GM21515 (cell line): ENCODE measurements around the gene KAZALD1.

Source experiments
- ATAC-seq: cut with Tn5 transposase; IDR thresholded peaks from one replicate; pipeline ENCODE4 v1.9.1; 2021; ENCODE audit not compliant: unreplicated experiment

The KAZALD1 gene

GRCh38 chr10:101047961-101048892 lies 13.6 kb upstream of the KAZALD1 start:
- ATAC-seq: no peak

- no peak for ATAC-seq
Measured at GRCh38 chr10:101050208-101051069, 11.3 kb upstream of the KAZALD1 start.

- no peak for ATAC-seq
Measured at GRCh38 chr10:101052285-101052684, 9.5 kb upstream of the KAZALD1 start.

- no peak for ATAC-seq
Measured at GRCh38 chr10:101053516-101053915, 8.3 kb upstream of the KAZALD1 start.

DNA sequence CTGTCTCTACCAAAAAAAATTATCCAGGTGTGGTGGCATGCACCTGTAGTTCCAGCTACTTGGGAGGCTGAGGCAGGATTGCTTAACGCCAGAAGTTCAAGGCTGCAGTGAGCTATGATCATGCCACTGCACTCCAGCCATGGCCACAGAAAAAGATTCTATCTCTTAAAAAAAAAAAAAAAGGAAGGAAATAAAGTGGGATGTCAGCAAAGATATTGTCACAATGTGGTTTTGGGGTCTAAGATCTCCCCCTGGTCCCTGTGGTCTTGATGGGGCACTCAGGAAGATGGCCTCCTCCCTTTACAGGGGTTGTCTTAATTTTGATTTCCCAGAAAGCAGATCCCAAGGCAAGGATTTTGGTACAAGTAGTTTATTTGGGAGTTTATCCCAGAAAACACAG lies 7.4 kb upstream of the KAZALD1 start:
- no peak for ATAC-seq

DNA sequence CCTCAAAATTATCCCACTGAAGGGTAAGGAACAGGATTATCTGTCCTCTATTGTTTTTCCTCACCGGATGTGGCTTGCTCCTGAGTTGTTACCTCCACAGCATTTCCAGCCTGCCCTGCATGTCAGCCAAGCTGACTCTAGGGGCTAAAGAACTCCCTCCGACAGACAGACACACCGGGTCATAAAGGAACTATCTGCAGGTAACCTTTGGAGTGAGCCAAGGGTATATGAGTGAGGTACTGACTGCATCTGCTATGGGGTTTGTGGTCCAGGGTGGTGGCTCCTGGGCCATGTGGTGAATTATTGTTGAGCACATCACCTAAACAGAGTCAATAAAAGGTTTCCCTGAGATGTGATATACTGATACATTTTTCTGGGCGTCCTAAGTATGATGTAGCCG lies 6.9 kb upstream of the KAZALD1 start:
- ATAC-seq: no peak

- no peak for ATAC-seq
Measured at GRCh38 chr10:101055411-101055810, 6.4 kb upstream of the KAZALD1 start.

DNA sequence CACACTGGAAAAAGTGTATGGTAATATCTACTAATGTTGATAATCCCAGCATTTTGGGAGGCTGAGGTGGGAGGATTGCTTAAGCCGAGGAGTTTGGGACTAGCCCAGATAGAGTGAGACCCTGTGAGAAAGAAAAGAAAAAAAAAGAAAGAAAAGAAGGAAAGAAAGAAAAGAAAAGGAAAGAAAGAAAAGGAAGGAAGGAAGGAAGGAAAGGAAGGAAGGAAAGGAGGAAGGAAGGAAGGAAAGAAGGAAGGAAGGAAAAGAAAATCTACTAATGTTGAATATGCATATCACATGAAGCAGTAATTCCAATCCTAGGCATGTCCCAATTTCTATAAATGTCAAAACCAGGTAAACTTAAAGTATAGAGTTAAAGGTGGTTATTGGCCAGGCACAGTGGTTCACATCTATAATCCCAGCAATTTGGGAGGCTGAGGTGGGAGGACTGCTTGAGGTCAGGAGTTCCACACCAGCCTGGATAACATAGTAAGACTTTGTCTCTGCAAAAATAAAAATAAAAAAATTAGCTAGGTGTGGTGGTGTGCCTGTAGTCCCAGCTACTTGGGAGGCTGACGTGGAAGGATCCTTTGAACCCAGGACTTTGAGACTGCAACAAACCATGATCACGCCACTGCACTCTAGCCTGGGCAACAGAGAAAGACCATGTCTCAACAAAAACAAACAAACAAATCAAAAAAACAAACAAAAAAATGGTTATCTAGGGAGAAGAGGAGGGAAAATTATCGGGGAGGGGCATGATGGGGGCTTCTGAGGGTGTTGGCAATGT lies 5.2 kb upstream of the KAZALD1 start:
- no peak for ATAC-seq

DNA sequence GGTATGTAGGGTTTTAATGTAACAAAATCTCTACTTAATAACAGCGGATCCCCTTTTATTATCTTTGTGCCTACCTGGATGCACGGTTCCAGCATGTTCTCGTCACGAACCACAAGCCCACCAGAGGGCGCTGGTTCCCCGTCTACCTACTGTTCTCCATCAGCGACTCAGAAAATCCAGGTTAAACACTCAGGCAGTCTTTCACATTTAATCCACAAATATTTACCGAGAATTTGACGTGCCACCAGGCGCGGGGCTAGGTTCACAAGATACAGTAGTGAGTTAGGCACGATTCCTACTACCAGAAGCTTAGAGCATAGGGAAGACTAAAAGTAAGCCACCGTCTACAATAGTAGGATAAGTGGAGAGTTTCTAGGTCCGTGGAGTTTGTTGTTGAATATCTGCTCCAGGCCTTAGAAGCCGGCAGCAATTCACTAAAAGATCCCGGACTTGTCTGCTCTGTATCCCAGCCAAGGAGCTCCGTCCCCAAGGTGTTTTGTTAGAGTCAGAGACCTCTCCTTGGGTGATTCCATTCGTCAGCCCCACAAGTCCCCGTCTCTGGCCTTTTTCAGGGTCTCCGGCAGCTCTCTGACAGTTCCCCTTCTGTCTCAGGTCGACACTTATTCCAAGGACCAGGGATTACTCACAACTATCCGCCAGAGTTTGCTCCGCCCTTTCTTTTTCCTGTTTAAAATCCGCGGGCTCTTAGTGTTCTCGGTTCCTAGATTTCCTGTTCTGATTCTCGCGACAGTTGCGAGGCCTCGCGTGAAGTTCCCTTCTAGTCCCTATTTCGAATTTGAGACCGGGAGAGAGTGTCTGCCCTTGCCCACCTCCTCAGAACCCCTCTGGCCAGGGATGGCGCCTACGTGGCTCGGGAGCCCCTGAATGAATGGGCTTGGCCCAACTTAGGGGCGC lies 1.5 kb upstream of the KAZALD1 start:
- peak; percentile 46 for ATAC-seq

DNA sequence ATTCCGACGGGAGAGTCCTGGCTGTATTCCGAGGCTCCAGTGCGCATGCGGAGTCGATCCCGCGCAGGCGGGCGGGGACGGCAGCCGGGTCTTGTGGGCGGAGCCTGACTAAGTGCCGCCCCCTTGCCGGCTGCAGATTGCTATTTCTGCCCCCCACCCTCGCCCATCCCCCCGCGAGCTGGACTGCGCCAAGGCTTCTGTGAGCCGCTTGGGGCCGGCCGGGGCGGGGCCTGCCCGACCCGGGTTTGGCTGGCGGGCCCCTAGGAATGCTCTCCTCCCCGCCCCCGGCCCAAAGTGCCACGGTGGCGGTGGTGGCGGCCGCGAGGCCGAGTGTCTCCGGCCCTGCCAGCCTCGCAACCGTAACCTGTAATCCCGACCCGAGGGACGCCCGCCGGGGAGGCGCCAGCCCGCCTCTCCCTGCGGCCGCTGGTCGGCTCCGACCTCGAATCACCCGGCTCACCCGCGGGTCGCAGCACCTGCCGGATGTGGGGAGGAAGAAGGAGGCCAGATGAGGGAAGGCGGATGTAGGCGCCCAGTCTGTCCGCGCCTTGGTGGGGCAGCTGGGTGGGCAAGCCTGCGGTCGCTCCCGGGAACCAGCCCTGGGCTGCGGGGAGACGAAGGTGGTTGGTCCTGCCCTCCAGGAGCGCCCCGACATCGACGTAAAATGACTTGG lies 702 bp upstream of the KAZALD1 start:
- ATAC-seq: peak; percentile 53

DNA sequence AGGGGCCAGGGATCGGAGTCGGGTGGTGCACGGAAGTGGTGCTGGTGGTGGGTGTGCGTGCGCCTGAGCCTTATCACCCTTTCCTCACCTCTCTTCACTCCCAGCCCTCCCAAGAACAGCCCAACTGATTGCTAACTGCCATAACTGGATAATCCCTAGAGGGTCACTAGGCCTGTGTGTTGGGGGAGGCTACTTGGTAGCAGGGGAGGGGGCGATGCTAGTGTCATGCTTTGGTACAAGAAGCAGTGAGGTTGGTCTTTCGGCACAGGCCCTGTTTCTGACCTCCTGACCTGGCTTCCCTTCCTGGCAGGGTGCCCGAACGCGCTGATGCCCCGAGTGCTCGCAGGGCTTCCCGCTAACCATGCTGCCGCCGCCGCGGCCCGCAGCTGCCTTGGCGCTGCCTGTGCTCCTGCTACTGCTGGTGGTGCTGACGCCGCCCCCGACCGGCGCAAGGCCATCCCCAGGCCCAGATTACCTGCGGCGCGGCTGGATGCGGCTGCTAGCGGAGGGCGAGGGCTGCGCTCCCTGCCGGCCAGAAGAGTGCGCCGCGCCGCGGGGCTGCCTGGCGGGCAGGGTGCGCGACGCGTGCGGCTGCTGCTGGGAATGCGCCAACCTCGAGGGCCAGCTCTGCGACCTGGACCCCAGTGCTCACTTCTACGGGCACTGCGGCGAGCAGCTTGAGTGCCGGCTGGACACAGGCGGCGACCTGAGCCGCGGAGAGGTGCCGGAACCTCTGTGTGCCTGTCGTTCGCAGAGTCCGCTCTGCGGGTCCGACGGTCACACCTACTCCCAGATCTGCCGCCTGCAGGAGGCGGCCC lies 652 bp downstream of the KAZALD1 start:
- ATAC-seq: no peak

- ATAC-seq: no peak
Measured at GRCh38 chr10:101063050-101063525, 1.3 kb downstream of the KAZALD1 start.

GRCh38 chr10:101063548-101064414 lies 2.0 kb downstream of the KAZALD1 start:
- ATAC-seq: no peak

DNA sequence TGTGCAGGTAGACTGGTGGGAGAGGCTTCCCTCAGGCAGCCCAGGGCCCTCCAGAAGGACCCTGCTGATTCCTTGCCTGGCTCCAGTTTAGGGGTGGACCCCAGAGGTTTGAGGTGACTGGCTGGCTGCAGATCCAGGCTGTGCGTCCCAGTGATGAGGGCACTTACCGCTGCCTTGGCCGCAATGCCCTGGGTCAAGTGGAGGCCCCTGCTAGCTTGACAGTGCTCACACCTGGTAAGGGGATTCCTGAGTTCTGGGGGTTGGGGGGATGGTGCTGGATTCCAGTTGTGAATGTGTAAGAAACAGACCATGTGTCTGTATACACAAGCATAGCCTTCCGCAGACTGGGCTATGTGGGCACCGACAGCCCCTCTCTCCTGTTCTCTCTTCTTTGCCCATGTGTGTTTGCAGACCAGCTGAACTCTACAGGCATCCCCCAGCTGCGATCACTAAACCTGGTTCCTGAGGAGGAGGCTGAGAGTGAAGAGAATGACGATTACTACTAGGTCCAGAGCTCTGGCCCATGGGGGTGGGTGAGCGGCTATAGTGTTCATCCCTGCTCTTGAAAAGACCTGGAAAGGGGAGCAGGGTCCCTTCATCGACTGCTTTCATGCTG lies 2.7 kb downstream of the KAZALD1 start:
- no peak for ATAC-seq

GRCh38 chr10:101065481-101066145 lies 3.8 kb downstream of the KAZALD1 start:
- ATAC-seq: no peak

GRCh38 chr10:101066146-101066895 lies 4.5 kb downstream of the KAZALD1 start:
- no peak for ATAC-seq
